ENCODE measurements around the gene PATL2. TPM values are rescaled to one million over a fixed set of nuclear protein-coding genes. Genes with fewer than 3 reads are reported as not detected.
"Not testable (repeated sequence)": the region's sequence is repeated elsewhere in the genome, so short reads cannot be mapped to it uniquely, and the experiment has no call there.

Gene PATL2
- polyA plus RNA-seq, 3 donors: 0.65 to 1.5 (median 1.3) TPM

DNA sequence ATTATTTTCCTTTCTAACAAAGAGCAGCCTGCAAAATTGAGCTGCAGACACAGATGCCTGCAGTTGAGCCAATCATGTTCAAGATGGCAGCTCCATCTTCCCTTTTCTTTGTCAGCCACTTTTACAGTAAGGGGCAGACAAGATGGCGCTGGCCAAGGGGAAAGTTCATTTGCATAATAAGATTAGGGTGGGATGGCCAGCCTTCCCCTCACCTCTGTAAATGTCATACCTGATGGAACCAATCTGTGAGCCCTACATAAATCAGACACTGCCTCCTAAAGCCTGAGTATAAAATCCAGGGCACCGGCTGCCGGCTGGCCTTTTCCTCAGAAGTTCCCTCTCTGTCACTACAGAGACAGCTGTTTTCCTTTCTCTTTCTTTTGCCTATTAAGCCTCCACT is 15.8 kb downstream of the PATL2 start:
- DNase-seq: no peak

DNA sequence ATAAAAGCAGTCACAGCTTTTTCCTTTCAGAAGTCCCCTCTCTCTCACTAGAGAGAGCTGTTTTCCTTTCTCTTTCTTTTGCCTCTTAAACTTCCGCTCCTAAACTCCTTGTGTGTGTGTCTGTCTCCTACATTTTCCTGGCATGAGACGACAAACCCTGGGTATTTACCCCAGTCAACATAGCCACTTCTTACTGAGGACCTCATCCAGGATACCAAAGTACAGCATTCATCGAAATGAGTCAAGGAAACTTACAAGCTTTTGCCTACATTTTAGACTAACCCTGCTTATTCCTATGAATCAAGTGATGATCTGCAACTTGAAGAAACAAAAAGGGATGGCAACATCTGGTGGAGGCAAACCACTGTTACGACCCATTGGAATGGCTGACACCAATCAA is 16.7 kb downstream of the PATL2 start:
- DNase-seq: no peak

DNA sequence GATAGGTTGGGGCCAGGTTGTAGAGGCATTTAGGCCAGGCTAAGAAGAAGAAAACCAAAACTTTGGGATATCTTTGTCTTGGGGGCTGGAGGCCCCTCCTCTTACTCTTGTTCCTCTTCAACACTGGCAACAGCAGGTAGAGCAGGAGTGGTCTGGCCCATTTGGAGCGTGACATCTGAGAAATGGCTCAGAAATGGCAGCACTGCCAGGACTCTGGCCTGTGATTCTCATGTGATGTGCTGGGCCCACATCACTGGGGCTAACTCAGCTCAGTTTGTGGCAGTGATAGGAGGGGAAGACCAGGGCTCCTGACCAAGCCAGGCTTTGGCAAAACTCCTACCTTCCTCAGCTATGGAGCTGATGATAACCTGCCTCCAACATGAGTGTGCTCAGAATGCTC is 18.5 kb downstream of the PATL2 start:
- no peak for DNase-seq

DNA sequence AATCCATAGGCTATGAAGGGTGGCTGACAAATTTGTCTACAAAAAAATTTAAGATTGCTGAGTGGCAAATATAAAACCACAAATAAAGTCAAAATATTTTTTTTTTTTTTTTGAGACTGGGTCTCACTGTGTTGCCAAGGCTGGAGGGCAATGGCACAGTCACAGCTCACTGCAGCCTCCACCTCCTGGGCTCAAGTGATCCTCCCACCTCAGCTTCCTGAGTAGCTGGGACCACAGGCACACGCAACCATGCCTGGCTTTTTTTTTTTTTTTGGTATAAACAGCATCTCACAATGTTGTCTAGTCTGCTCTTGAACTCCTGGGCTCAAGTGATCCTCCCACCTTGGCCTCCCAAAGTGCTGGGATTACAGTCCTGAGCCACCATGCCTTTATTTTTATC is 20.9 kb downstream of the PATL2 start:
- not testable (repeated sequence) for DNase-seq

DNA sequence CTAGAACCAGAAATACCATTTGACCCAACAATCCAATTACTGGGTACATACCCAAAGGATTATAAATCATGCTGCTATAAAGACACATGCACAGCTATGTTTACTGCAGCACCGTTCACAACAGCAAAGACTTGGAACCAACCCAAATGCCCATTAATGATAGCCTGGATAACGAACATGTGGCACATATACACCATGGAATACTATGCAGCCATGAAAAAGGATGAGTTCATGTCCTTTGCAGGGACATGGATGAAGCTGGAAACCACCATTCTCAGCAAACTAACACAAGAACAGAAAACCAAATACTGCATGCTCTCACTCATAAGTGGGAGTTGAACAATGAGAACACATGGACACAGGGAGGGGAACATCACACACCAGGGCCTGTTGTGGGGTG is 21.8 kb downstream of the PATL2 start:
- DNase-seq: not testable (repeated sequence)

DNA sequence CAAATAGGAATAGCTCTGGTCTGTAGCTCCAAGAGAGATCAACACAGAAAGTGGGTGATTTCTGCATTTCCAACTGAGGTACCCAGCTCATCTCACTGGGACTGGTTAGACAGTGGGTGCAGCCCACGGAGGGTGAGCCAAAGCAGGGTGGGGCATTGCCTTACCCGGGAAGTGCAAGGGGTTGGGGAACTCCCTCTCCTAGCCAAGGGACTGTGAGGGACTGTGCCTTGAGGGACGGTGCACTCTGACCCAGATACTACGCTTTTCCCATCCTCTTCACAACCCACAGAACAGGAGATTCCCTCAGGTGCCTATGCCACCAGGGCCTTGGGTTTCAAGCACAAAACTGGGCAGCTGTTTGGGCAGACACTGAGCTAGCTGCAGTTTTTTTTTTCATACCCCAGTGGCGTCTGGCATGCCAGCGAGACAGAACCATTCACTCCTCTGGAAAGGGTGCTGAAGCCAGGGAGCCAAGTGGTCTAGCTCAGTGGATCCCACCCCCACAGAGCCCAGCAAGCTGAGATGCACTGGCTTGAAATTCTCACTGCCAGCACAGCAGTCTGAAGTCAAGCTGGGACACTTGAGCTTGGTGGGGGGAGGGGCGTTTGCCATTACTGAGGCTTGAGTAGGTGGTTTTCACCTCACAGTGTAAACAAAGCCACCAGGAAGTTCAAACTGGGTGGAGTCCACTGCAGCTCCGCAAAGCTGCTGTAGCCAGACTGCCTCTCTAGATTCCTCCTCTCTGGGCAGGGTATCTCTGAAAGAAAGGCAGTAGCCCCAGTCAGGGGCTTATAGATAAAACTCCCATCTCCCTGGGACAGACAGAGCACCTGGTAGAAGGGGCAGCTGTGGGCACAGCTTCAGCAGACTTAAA is 28.1 kb downstream of the PATL2 start:
- DNase-seq: not testable (repeated sequence)

DNA sequence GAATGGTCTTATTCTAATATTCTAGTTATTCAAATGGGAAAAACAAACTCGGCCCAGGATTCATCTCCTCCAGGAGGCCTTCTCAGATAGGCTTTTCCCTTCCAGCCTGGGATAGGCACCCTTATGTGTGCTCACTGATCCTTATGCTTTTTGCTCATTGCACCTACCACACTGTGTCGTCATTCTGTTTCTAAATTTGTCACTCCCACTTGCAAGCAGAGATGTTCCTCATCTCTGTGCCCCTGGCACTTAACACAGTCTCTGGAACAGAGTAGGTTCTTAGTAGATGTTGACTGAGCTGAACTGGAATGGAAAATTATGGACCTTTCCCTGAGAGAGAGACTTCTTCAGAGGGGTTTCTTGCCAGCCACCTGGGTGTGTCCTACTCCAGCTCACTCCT is 28.9 kb downstream of the PATL2 start:
- no peak for DNase-seq

DNA sequence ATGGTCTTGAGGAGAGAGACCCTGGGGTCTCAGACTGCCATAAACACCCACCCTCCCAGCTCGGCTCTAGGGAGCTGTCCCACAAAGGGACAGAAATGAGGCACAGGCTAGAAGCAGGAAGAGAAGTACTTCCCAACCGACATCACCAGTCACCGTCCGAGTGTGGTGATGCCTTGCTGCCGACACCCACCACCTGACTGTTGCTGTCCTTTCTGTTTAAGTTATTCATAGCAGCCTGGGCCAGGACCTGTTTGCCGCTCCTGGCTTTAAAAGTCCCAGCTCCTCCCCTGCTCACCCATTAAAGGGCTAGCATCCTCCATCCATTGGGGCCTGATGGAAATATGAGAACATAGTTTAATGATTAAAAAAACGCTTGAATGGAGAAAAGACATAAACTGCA is 34.4 kb downstream of the PATL2 start:
- no peak for DNase-seq

DNA sequence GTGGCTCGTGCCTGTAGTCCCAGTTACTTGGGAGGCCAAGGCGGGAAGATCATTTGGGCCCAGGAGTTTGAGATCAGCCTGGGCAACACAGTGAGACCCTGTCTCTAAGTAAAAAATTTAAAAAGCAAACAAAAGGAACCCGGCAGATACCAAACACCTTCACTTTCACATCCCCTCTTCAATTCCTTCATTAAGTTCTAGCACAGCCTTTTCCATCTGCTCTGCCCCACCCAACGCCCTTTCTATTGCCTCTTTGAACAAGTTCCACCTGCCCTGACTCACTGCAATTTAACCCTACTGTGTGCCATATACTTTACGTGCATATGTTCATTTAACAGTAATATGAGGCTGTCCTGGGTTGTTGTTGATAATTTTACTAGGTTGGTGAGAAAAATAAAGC is 35.2 kb downstream of the PATL2 start:
- DNase-seq: no peak

DNA sequence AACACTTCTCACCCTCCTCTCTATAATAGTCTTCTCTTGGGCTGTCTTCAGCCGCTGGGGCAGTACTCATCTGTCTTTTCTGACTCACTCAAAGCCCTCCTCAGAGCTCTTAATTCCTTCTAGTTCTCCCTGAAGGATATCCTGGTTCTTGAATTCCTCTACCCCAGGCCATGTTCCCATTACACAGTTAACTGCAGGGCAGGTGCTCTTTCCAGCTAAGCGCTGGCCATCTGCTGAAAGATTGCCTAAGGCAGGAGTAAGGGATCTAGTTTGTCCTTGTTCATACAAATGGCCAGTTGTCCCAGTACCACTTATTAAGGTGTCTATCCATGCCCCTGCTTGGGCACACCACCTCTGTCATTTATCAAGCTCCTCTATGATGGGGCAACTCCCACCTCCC is 37.5 kb downstream of the PATL2 start:
- no peak for DNase-seq

DNA sequence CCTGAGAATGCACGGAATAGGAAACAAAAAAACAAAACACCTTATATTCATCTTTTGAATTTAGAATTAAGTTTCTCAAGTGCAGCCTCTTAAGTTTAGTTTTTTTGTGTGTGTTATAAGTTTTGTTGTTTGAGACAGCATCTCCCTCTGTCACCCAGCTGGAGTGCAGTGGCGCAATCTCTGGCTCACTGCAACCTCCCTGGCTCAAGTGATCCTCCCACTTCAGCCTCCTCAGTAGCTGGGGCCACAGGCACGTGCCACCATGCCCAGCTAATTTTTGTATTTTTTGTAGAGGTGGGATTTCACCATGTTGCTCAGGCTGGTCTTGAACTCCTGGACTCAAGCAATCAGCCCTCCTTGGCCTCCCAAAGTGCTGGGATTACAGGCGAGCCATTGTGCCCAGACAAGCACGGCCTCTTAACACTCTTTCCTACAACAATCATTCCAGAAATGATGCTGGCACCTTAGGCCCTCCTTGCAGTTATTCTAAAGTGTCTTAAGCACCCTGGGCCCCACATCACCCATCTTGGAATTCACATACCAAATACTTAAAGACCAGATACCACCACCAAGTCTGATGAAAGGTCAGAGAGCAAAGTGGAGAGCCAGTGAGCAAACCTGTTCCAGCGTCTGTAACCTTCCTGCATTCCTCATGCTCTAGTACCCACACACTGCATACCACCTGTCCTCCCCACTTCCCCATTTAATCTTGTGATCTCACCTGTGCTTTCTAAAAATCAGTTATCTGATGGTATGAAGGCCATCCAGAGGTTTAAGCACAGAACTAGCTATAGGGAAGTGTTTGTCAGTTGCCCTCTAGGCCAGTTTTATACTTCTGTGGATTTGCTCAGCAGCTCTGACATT is 40.8 kb downstream of the PATL2 start:
- no peak for DNase-seq

DNA sequence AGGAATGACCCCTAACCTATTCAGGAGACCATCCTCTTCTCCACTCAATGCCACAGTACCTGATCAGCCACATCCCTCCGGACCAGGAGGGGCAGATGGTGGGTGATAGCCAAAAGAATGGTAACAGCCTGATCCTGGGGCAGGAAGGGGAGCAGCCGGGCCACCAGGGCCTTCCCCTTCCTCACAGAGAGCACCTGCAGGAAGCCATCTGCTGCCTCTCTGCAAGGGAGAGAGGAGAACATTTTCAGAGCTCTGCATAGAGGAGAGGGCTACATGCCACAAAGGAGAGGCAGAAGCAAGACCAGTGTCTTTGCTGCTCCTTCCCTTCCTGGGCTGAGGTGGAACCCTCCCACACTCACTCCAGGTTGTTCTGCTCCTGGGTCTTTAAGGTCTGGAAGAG is 42.2 kb downstream of the PATL2 start:
- no peak for DNase-seq

DNA sequence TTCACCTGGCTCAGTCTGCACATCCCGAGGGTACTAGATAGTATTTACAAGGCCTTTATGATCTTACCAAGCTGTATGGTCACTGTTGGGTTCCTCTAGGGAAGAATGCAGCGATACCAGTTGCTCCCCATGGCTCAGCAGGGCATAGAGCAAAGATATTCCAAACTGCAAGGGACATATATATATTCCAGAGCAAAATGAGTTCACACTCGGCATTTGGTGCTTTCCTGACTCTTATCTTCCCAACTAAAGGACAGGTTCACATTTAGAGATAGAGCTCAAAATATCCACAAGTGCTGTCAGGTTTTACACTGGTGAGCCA is 44.1 kb downstream of the PATL2 start:
- no peak for DNase-seq

DNA sequence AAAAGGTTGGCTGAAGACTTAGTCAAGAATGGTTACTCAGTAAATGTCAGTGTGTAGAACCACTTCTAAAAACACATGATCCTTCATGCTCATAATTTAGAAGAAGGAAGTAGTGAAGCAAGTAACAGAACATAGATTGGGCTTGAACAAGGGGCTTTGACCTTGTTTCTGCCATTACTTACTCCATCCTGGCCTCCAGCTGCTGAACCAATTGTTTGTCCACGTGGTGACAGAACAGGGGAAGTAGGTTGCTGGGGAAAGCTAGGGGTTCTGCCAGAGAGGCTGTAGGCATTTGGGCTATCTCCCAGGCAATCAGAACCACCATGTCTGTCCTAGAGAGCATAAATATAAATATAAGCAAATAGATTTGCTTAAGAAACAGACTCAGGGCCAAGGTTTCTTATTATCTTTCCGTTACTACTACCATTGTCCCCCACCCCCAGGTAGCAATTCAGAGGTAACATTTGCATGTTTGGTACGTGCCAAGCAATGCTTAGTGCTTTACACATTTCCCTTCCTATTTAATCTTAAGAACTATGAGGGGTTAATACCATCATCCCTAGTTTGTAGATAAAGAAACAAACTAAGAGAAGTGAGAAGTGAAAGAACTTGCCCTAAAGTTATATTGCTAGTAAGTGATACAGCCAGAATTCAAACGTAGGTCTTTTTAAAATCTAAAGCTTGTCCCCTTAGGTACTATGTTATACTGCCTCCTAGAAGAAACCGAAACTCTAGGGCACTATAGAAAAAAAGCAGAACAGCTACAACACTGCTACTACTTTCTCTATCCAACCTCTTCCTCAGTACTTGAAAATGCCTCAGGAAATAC is 44.7 kb downstream of the PATL2 start:
- DNase-seq: no peak

DNA sequence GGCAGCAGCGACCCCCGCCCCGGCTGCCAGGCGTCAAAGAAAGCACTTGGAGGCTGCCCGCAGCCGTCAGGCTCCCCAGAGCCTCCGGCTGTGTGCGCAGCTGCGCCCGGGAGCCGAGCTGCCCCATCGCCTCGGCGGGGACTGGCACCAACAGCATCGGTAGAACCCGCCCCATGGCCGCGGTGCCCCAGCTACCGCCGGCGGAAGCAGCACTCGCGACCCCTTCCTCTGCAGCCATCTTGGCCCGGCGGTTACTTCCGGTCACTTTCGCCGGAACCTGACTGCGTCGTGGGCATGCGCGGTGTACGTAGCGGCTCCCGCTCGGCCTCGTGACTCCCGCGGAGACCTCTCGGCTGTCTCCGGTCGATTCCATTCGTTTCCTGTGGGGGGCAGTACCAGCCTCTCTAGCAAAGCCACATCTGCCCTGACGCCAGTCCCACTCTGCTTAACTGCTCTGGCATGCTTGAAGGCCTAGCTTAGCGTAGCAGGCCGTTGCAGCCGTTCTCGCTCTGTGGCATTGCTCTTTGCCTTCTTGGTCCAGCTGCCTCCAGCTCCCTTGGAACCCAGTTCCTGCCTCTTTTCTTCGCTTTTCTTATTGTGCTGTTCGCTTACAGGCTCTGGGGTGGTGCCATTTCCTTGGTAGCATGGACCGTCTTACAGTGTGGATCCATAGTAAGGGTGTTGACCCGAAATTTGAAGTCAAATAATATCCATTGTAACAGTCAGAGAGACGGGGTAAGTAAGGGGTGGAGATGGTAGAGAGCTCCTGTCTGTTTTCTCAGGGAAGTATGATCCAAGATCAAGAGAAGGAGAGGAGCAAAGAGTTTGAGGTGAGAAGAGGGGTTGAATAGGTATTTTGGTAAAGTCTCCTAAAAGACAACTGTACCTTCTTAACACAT is 47.5 kb downstream of the PATL2 start, which contains the start of gene SPG11:
TSS of gene SPG11 (minus strand) at position 253 of the 899 bp plus-strand sequence. CDS start at position 238, 15 bp downstream.
- DNase-seq: peak; percentile 98

DNA sequence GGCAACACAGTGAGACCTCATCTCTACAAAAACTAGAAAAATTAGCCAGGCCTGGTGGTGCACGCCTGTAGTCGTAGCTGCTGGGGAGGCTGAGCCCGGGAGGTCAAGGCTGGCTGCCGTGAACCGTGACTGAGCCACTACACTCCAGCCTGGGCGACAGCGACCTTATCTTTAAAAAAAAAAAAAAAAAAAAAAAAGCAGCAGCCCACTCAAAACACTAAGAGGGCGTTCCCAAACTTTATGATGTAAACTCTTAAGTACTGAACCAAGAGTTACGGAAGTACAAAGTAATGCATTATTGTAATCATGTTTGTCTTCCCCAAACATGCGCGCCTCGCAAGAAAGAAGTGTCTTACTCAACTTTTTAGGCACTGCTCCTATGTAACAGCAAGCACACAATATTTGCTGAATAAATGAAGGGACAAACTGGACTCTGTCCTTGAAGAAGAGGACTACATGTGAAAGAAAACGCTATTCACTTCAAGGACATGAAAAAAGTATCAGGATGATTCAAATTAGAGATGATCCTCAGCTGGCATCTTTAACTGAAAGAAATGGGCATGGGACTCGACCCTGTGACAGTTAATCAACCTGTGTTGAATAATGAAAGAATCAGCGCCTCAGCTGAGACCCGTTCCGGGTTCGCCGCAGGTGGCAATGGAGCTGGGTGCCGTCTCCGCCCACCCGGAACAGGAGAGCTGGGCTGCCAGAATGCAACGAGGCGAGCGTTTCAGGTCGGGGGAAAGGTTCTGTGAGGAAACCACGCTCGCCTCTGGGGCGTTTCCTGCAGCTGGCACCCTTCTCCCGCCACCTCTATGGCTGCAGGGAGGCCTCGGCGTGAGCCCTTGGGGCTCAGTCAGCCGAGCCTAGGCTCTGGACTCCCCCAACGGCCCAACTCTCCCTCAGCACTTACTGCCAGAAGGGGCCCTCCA is 48.4 kb downstream of the PATL2 start:
- peak; percentile 43 for DNase-seq

DNA sequence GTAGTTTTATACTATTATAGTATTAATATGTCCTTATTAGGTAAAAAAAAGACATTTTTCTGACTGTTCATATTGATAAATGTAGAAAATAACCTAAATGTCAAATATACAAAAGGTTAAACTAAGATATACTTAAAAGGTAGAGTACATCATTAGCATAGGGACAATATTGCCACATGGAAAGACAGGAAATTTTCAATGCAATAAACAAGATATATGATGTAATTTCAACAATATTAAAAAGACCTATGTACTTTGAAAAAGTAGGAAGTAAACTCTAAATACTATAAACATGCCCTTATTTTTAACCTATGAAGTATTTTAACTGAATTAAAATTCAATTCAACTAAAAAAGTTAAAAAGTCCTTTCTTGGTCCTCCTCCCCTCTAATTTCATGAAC is 49.5 kb downstream of the PATL2 start:
- no peak for DNase-seq

DNA sequence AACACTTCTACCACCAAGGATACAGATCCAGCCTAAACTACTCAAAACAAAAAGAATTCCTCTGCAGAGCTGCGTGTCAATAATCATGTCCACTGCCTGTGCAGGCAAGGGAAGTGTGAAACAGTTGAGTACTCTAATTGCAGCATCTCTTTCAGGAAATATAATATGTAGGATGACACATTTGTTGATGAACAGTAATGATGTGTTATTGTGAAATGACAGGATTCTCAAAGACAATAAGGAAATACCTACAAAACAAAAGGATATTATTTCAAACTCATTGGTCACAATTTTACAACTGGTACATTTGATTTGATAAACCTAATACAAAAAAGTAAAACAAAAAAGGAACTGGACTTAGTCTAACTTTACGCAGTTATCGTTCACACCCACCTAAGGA is 52.1 kb downstream of the PATL2 start:
- DNase-seq: no peak

DNA sequence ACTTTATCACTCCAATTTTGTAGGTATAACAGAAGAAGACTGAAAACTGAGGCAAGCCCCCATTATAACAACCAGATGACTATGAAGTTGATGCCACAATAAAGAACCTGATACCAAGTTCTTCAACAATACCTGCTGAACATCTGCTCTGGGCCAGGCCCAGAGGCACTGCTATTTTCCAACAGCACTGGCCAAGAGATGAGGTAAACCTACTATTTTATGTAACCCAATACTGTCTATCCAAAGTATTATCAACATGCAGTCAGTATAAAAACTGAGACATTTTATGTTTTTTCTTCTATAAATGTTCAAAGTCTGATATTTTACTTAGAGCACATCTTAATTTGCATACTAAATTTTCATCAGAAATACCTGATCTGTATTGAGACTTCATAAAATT is 53.7 kb downstream of the PATL2 start:
- DNase-seq: no peak

DNA sequence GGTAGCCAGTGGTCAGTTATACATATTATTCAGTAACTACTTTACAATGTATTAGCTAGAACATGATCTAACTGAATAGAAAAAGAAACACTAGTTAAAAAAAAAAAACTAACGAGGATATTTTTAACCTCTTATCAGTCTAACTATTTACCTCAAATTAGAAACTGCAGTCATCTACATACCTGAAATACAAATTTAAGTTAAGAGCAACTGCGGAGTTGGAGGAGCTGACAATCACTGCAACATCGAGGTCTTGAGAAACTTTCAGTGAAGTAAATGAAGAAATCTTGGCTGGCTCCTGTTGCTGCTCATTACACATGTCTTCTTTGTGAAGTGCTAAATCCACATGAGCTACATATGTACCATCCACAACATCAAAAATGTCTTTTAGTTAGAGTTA is 54.2 kb downstream of the PATL2 start:
- no peak for DNase-seq
